IMR-90 (cell line): Measurements from ENCODE around the gene MCF2L2.

Source experiments
- BHLHE40 ChIP-seq: fragments of 150-350 bp; IDR thresholded peaks from 2 replicates; pipeline ENCODE4 v1.6.1; 2016; ENCODE audit warnings: mild to moderate bottlenecking, low read depth, low read length
- CHD1 ChIP-seq: IDR thresholded peaks from 2 replicates; pipeline ENCODE4 v1.6.1; 2012; ENCODE audit warnings: low read depth, low read length, improper control_type of control experiment
- MAFK ChIP-seq: IDR thresholded peaks from 2 replicates; pipeline ENCODE4 v1.6.1; 2012; ENCODE audit warnings: low read depth, low read length, improper control_type of control experiment
- POLR2A ChIP-seq: IDR thresholded peaks from 2 replicates; pipeline ENCODE4 v1.6.1; 2012; ENCODE audit warnings: mild to moderate bottlenecking, low read depth, low read length
- RCOR1 ChIP-seq: IDR thresholded peaks from 2 replicates; pipeline ENCODE4 v1.6.1; 2012; ENCODE audit warnings: mild to moderate bottlenecking, low read length, improper control_type of control experiment; ENCODE audit not compliant: insufficient replicate concordance
- SMC3 ChIP-seq: fragments of 150-350 bp; IDR thresholded peaks from 2 replicates; pipeline ENCODE4 v1.6.1; 2016; ENCODE audit warnings: low read depth, mild to moderate bottlenecking, antibody characterized with exemption, low read length, moderate library complexity
- TF ChIP-seq, protein P1 (sequence below): conservative IDR thresholded peaks from 2 replicates; pipeline ENCODE4 v1.5.1; 2012; ENCODE audit warnings: mild to moderate bottlenecking, low read depth, low read length, improper control_type of control experiment

DNA sequence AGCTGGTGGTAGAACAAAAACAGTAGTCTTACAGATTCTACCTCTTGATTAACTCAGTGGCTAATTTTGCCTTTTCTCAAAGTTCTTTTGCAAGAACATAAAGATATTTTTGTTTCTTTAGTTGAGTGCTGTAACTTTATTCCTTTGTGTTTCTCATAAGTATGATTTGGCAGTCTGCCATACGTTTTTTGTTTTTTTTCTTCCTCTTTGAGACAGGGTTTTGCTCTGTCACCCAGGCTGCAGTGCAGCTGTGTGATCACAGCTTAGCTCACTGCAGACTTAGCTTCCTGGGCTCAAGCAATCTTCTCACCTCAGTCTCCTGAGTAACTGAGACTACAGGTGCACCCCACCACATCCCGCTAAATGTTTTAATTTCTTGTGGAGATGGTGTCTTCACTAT, 153.0 kb downstream of the MCF2L2 start:
- TF ChIP-seq, protein P1, sequence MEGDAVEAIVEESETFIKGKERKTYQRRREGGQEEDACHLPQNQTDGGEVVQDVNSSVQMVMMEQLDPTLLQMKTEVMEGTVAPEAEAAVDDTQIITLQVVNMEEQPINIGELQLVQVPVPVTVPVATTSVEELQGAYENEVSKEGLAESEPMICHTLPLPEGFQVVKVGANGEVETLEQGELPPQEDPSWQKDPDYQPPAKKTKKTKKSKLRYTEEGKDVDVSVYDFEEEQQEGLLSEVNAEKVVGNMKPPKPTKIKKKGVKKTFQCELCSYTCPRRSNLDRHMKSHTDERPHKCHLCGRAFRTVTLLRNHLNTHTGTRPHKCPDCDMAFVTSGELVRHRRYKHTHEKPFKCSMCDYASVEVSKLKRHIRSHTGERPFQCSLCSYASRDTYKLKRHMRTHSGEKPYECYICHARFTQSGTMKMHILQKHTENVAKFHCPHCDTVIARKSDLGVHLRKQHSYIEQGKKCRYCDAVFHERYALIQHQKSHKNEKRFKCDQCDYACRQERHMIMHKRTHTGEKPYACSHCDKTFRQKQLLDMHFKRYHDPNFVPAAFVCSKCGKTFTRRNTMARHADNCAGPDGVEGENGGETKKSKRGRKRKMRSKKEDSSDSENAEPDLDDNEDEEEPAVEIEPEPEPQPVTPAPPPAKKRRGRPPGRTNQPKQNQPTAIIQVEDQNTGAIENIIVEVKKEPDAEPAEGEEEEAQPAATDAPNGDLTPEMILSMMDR: no peak
- TF ChIP-seq RCOR1: no peak
- no peak for TF ChIP-seq POLR2A
- TF ChIP-seq MAFK: no peak
- TF ChIP-seq BHLHE40: no peak
- no peak for TF ChIP-seq CHD1
- TF ChIP-seq SMC3: no peak
